Uterus (tissue), 2 donors: ENCODE data around the gene GPR158.

ENCODE experiments used
- CTCF ChIP-seq, 4 experiments: fragments of 200-600 bp in 2 of 4; fragments of 450-650 bp in 2 of 4; sonication (generic) in 2 of 4; IDR thresholded peaks; one replicate each; pipeline ENCODE4 v1.5.1; 2016 to 2019; ENCODE audit warnings: antibody characterized with exemption in 4 of 4, mild to moderate bottlenecking in 2 of 4, moderate library complexity in 1 of 4
- POLR2A ChIP-seq, 2 donors: fragments of 450-650 bp; IDR thresholded peaks; one replicate each; pipeline ENCODE4 v1.6.1; 2016; ENCODE audit warnings: antibody characterized with exemption in 2 of 2, mild to moderate bottlenecking in 1 of 2, moderate library complexity in 1 of 2

DNA sequence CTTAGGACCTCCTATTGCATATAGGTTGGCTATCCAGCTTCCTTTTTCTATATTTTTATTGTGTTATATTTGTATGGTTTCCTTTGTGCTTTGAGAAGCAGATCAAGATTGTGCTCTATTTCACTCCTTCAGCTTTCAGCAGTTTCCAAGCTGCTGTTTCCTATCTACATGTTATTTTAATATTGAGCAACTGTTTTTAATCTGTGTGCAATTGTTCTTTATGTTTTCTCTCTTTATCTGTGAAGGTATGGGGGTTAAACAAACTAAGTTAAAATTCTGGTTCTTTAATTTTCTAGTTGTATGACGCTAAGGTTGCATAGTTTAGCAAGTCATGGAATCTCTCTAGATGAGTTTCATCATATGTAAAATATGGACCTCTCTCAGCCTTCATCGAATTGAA lies 251.0 kb downstream of the GPR158 start:
- TF ChIP-seq POLR2A (IDR thresholded peaks at IDR 0.05) = no peak
- no peak for TF ChIP-seq CTCF (IDR thresholded peaks at IDR 0.05)
